Measurements from ENCODE around the gene AHCYL2. TPM values are rescaled to one million over a fixed set of nuclear protein-coding genes. Genes with fewer than 3 reads are reported as not detected.

AHCYL2 gene
- total and polyA plus RNA-seq, 2 donors (not counting 1 experiment from before 2014, with no cell fraction given) = 8.8 to 26.2 TPM

GRCh38 chr7:129394982-129395914 is 170.4 kb downstream of the AHCYL2 start:
- 100% methylated on average over 2 of the region's 4 CpGs for WGBS (ENCODE audit: insufficient coverage)
- H2AFZ ChIP-seq (ENCODE audit: insufficient read depth, low read depth, low read length, poor library complexity, severe bottlenecking) = no peak overlapping the region
- POLR2A ChIA-PET = interaction anchor here (0.6 kb wide), 1 partner anchor 522 kb away, joined by 6 read pairs; no protein-coding TSS in a partner anchor
- no peak overlapping the region for H3K9ac ChIP-seq (ENCODE audit: low read length)
- no peaks in the 10 kb centered on the region for H3K79me2 ChIP-seq (ENCODE audit: control insufficient read depth, insufficient read depth, low read length)
- H3K4me3 ChIP-seq (ENCODE audit: control extremely low read depth in 1 of 5, extremely low read depth in 1 of 5, insufficient read depth in 1 of 5, low read depth in 2 of 5, low read length in 4 of 5) = no peak overlapping the region
- H4K20me1 ChIP-seq (ENCODE audit: control insufficient read depth, insufficient read depth, low read length, poor library complexity, severe bottlenecking) = no peaks in the 10 kb centered on the region
- H3K9me3 Mint-ChIP-seq (ENCODE audit: insufficient read depth) = no peaks in the 10 kb centered on the region
- H3K4me1 Mint-ChIP-seq = no peaks in the 10 kb centered on the region
- peaks cover 3 to 14% of the 10 kb centered on the region in 2 experiments for H3K36me3 ChIP-seq (replicated peaks in 1 of 2; ENCODE audit: control extremely low read depth in 1 of 2, control insufficient read depth in 1 of 2, extremely low read depth in 1 of 2, insufficient read depth in 2 of 2, low read length in 1 of 2)
- no peaks in the 10 kb centered on the region for H3K4me1 ChIP-seq (ENCODE audit: control insufficient read depth in 2 of 2, insufficient read depth in 2 of 2, low read length in 2 of 2)
- H3K9me3 ChIP-seq (ENCODE audit: control extremely low read depth in 1 of 3, control insufficient read depth in 2 of 3, insufficient read depth in 1 of 3, low read length in 2 of 3) = no peaks in the 10 kb centered on the region
- no peaks in the 10 kb centered on the region for H3K27me3 ChIP-seq (replicated peaks in 1 of 4; ENCODE audit: control extremely low read depth in 1 of 4, control insufficient read depth in 3 of 4, insufficient read depth in 4 of 4, low read length in 3 of 4)
- no peak overlapping the region for H3K27ac Mint-ChIP-seq
- intact Hi-C loops (cut with micrococcal nuclease) = no loop called here
- TF ChIP-seq CTCF (IDR thresholded peaks at IDR 0.05) (no peak), EZH2 (IDR thresholded peaks at IDR 0.05; ENCODE audit: borderline replicate concordance, insufficient read depth, low read depth, low read length, poor library complexity, severe bottlenecking) (no peak)
- no peak overlapping the region for H3K4me3 Mint-ChIP-seq
- no peak for ATAC-seq (ENCODE audit: low read depth)
- CTCF ChIA-PET = interaction anchor here (1.8 kb wide), 1 partner anchor 18 kb away, joined by 6 read pairs; no protein-coding TSS in a partner anchor
- H3K27me3 Mint-ChIP-seq = no peaks in the 10 kb centered on the region
- H3K4me2 ChIP-seq (replicated peaks; ENCODE audit: low read depth, low read length, poor library complexity, severe bottlenecking) = no peak overlapping the region
- DNase-seq = no peak
- no peak overlapping the region for H3K27ac ChIP-seq (ENCODE audit: low read length in 2 of 2)

All from B cell (primary cell).